NCI-H446 (cell line): ENCODE measurements around the gene ASTN1.

Experiments
- DNase-seq, 2 experiments: peaks; one replicate each; lab custom pipeline; 2025; lab: John Stamatoyannopoulos, UW

The ASTN1 gene

GRCh38 chr1:176838276-176838995 is 326.1 kb downstream of the ASTN1 start:
- DNase-seq: no peak

- no peak for DNase-seq
These were observed 326.8 kb downstream of the ASTN1 start for GRCh38 chr1:176837708-176838107.

GRCh38 chr1:176831150-176831549 is 333.4 kb downstream of the ASTN1 start:
- no peak for DNase-seq

- DNase-seq: peak in 1 of 2 experiments; percentile 18
These were observed 335.3 kb downstream of the ASTN1 start for GRCh38 chr1:176829261-176829660.

- peak in 1 of 2 experiments; percentile 61 for DNase-seq
These were observed 338.2 kb downstream of the ASTN1 start for GRCh38 chr1:176826265-176826664.

- peak in 1 of 2 experiments; percentile 58 for DNase-seq
These were observed 344.0 kb downstream of the ASTN1 start for GRCh38 chr1:176820391-176821031.

- DNase-seq: no peak
These were observed 348.3 kb downstream of the ASTN1 start for GRCh38 chr1:176816232-176816631.

GRCh38 chr1:176815621-176816020 is 348.9 kb downstream of the ASTN1 start:
- no peak for DNase-seq

- DNase-seq: peak; percentile 43 to 93
These were observed 352.8 kb downstream of the ASTN1 start for GRCh38 chr1:176811511-176812288.

- peak in 1 of 2 experiments; percentile 66 for DNase-seq
These were observed 355.2 kb downstream of the ASTN1 start for GRCh38 chr1:176809292-176809691.
